ENCODE data around the gene MAP3K3.

GRCh38 chr17:63718988-63719387 is 96.8 kb downstream of the MAP3K3 start:
- TF ChIP-seq CTCF (IDR thresholded peaks at IDR 0.05; ENCODE audit: borderline replicate concordance, extremely low read depth, low read length, poor library complexity, severe bottlenecking) = no peak
- no peak for TF ChIP-seq EZH2 (IDR thresholded peaks at IDR 0.05; ENCODE audit: borderline replicate concordance, low read depth, low read length, severe bottlenecking)

All from DND-41 (cell line).